Gastroesophageal sphincter (tissue), 4 donors: ENCODE results near the gene FAM204A. TPM values are rescaled to one million over a fixed set of nuclear protein-coding genes. Genes with fewer than 3 reads are reported as not detected.

Experiments
- ATAC-seq: fragments of 150-250 bp; one replicate; pipeline ENCODE4 v1.9.1; 2016; ENCODE audit warnings: mild to moderate bottlenecking, moderate library complexity
- H3K27ac ChIP-seq, 4 donors: fragments of 200-600 bp; sonication (generic) in 3 of 4; 1 replicate in 3 of 4; 2 replicates in 1 of 4; pipeline ENCODE4 v1.5.1; 2016 to 2019
- H3K27me3 ChIP-seq: fragments of 200-600 bp; sonication (generic); one replicate; pipeline ENCODE4 v1.5.1; 2019
- H3K36me3 ChIP-seq, 2 donors: fragments of 200-600 bp; sonication (generic); one replicate each; pipeline ENCODE4 v1.5.1; 2019; ENCODE audit warnings: control low read depth in 1 of 2
- H3K4me1 ChIP-seq, 3 donors: fragments of 200-600 bp; sonication (generic); 1 replicate in 2 of 3; 2 replicates in 1 of 3; pipeline ENCODE4 v1.5.1; 2016 to 2019; ENCODE audit warnings: control low read depth in 2 of 3
- H3K4me3 ChIP-seq, 2 donors: fragments of 200-600 bp; sonication (generic); one replicate each; pipeline ENCODE4 v1.5.1; 2019; ENCODE audit warnings: mild to moderate bottlenecking in 1 of 2, moderate library complexity in 1 of 2
- H3K9me3 ChIP-seq, 3 donors: fragments of 200-600 bp; sonication (generic); one replicate each; pipeline ENCODE4 v1.5.1; 2017 to 2019; ENCODE audit warnings: control low read depth in 2 of 3
- CTCF ChIP-seq, 4 experiments: fragments of 200-600 bp in 2 of 4; fragments of 450-650 bp in 2 of 4; sonication (generic) in 1 of 4; IDR thresholded peaks; one replicate each; pipeline ENCODE4 v1.5.1; 2017 to 2019; ENCODE audit warnings: antibody characterized with exemption in 4 of 4, mild to moderate bottlenecking in 2 of 4, moderate library complexity in 2 of 4
- EP300 ChIP-seq: sonication (generic); formaldehyde crosslinking; IDR thresholded peaks from one replicate; pipeline ENCODE4 v1.6.1; 2017; ENCODE audit warnings: antibody characterized with exemption, mild to moderate bottlenecking
- POLR2A ChIP-seq, 2 donors: fragments of 450-650 bp; IDR thresholded peaks; one replicate each; pipeline ENCODE4 v1.6.1; 2017; ENCODE audit warnings: antibody characterized with exemption in 2 of 2, mild to moderate bottlenecking in 2 of 2, moderate library complexity in 1 of 2
- POLR2AphosphoS5 ChIP-seq: sonication (generic); formaldehyde crosslinking; IDR thresholded peaks from one replicate; pipeline ENCODE4 v1.6.1; 2017; ENCODE audit warnings: antibody characterized with exemption
- WGBS, 2 donors: methylation state at CpG; one replicate each; pipeline ENCODE4 v1.1.5; 2018; ENCODE audit warnings: low coverage in 1 of 2; 5-methylcytosine and 5-hydroxymethylcytosine counted together
- total RNA-seq, 4 donors: library from RNA; depleted of rRNA; stranded (reverse); fragments of >200 nt; gene quantifications; one replicate each; pipeline ENCODE4 v1.1.0, GENCODE V29; 2016

The FAM204A gene
- 100 to 1,000 TPM in 1 of 4 donors, 10 to 100 TPM in 3; 76.1 to 113 (median 97.9) TPM for total RNA-seq

GRCh38 chr10:118341791-118342637 is at the start of gene FAM204A:
Gene FAM204A (minus strand): TSS chr10:118342324. CDS start chr10:118336415, 5,909 bp downstream.
- TF ChIP-seq POLR2AphosphoS5 (peak; percentile 66), EP300 (no peak), CTCF (IDR thresholded peaks at IDR 0.05) (peak in 1 of 4 experiments; percentile 11), POLR2A (IDR thresholded peaks at IDR 0.05) (peak in 1 of 2 donors; percentile 25)
- peak; percentile 100 for ATAC-seq

GRCh38 chr10:118383699-118384098 is 41.6 kb upstream of the FAM204A start:
- no peaks in the 10 kb centered on the region for H3K4me1 ChIP-seq
- H3K9me3 ChIP-seq, result peaks cover 0 to 10% (median 0%) of the 10 kb centered on the region in 3 donors
- WGBS, 2 donors, result 50 to 83% methylated on average over 1 of the region's 1 CpG
- ATAC-seq, result no peak
- H3K27me3 ChIP-seq, result peaks cover 16% of the 10 kb centered on the region
- TF ChIP-seq POLR2AphosphoS5 (no peak), POLR2A (IDR thresholded peaks at IDR 0.05) (no peak), CTCF (IDR thresholded peaks at IDR 0.05) (no peak), EP300 (no peak)
- no peak overlapping the region for H3K27ac ChIP-seq
- H3K36me3 ChIP-seq, result no peaks in the 10 kb centered on the region
- no peak overlapping the region for H3K4me3 ChIP-seq

More at GRCh38 chr10:118341791-118342637, at the start of gene FAM204A:
- H3K9me3 ChIP-seq, result no peaks in the 10 kb centered on the region
- peak within 1 kb of the TSS; percentile 67 to 89 (median 80) for H3K27ac ChIP-seq
- WGBS, 2 donors, result 0 to 1% methylated on average over 9 to 12 of the region's 45 CpGs
- peaks cover 10 to 41% (median 14%) of the 10 kb centered on the region in 3 donors for H3K4me1 ChIP-seq
- H3K36me3 ChIP-seq, result no peaks in the 10 kb centered on the region
- H3K4me3 ChIP-seq, result peak within 1 kb of the TSS; percentile 84 to 99
- H3K27me3 ChIP-seq, result no peaks in the 10 kb centered on the region

GRCh38 chr10:118383063-118383689 is 41.1 kb upstream of the FAM204A start:
- Histone ChIP-seq H3K27me3 (peaks cover 11% of the 10 kb centered on the region), H3K4me1 (no peaks in the 10 kb centered on the region), H3K4me3 (no peak overlapping the region), H3K27ac (no peak overlapping the region), H3K9me3 (peaks cover 0 to 5% (median 0%) of the 10 kb centered on the region in 3 donors), H3K36me3 (no peaks in the 10 kb centered on the region)
- WGBS, 2 donors, result 62 to 69% methylated on average over 3 to 4 of the region's 4 CpGs
- no peak for TF ChIP-seq CTCF (IDR thresholded peaks at IDR 0.05)
- TF ChIP-seq EP300, result no peak
- TF ChIP-seq POLR2A (IDR thresholded peaks at IDR 0.05), result no peak
- no peak for TF ChIP-seq POLR2AphosphoS5
- no peak for ATAC-seq

- Histone ChIP-seq H3K4me3 (no peak overlapping the region), H3K27me3 (no peaks in the 10 kb centered on the region), H3K27ac (no peak overlapping the region), H3K4me1 (no peaks in the 10 kb centered on the region), H3K36me3 (no peaks in the 10 kb centered on the region), H3K9me3 (no peaks in the 10 kb centered on the region)
- TF ChIP-seq CTCF (IDR thresholded peaks at IDR 0.05) (no peak), EP300 (no peak), POLR2A (IDR thresholded peaks at IDR 0.05) (no peak), POLR2AphosphoS5 (no peak)
- no peak for ATAC-seq
These were observed 32.3 kb upstream of the FAM204A start for GRCh38 chr10:118374404-118374803.
